22Rv1 (cell line): ENCODE data around the gene FBXL19.

ENCODE experiments used
- ZFX ChIP-seq: fragments of 450-650 bp; IDR thresholded peaks from 2 replicates; pipeline ENCODE4 v1.6.1; 2017; ENCODE audit warnings: antibody characterized with exemption, borderline replicate concordance
- TF ChIP-seq, protein P1 (sequence below): fragments of 450-650 bp; IDR thresholded peaks from 2 replicates; pipeline ENCODE4 v1.5.1; 2017; ENCODE audit warnings: mild to moderate bottlenecking

DNA sequence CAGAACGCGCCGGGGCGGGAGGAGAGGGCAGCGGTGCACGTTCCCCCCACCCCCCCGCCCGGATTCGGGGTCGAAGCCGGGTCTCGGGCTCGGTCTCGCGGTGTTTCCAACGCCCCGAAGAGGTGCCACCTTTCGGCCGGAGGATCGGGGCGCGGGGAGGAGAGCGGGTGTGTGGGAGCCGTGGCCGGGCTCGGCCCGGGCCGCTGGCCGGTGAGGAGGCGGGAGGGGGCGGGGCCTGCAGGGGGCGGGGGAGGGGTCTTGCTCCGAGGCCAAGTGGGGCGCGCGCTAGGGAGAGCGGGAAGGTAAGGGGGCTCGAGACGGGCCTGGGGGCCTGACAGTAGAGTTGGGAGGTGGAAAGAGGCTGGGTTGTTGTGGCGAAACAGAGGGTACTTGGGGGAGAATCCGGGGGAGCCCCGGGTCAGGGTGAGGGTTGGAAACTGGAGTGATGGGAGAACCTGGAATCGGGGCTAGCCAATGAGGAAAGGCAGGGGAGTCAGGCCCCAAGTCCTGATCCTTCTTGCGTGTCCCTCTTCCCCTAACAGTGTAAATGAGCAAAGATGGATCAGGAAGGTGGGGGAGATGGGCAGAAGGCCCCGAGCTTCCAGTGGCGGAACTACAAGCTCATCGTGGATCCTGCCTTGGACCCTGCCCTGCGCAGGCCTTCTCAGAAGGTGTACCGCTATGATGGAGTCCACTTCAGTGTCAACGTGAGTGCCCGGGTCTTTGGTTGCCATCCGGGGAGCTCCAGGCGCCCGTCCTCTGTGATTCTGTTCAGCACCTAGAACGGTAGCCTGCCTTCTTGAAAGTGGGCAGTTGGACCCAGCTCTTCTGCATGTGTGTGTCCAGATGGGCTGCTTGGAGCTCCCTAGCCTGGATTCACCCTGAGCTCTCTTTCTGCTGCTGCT, 35.1 kb downstream of the FBXL19 start:
- TF ChIP-seq, protein P1, sequence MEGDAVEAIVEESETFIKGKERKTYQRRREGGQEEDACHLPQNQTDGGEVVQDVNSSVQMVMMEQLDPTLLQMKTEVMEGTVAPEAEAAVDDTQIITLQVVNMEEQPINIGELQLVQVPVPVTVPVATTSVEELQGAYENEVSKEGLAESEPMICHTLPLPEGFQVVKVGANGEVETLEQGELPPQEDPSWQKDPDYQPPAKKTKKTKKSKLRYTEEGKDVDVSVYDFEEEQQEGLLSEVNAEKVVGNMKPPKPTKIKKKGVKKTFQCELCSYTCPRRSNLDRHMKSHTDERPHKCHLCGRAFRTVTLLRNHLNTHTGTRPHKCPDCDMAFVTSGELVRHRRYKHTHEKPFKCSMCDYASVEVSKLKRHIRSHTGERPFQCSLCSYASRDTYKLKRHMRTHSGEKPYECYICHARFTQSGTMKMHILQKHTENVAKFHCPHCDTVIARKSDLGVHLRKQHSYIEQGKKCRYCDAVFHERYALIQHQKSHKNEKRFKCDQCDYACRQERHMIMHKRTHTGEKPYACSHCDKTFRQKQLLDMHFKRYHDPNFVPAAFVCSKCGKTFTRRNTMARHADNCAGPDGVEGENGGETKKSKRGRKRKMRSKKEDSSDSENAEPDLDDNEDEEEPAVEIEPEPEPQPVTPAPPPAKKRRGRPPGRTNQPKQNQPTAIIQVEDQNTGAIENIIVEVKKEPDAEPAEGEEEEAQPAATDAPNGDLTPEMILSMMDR = no peak
- TF ChIP-seq ZFX = no peak
